ENCODE results near the gene IAPP.
"Not testable (repeated sequence)": the region's sequence is repeated elsewhere in the genome, so short reads cannot be mapped to it uniquely, and the experiment has no call there.

Gene IAPP

DNA sequence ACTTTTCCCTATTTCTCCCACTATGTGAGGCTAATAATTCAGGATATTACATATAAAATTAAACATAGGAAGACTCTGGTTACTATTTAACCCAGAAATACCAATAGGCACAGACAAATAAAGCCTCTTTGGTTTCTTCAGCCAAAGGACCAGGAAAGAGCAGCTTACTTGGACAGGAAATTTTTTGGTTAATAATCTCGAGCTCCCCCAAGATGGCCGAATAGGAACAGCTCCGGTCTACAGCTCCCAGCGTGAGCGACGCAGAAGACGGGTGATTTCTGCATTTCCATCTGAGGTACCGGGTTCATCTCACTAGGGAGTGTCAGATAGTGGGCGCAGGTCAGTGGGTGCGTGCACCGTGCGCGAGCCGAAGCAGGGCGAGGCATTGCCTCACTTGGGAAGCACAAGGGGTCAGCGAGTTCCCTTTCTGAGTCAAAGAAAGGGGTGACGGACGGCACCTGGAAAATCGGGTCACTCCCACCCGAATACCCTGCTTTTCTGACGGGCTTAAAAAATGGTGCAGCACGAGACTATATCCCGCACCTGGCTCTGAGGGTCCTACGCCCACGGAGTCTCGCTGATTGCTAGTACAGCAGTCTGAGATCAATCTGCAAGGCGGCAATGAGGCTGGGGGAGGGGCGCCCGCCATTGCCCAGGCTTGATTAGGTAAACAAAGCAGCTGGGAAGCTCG, 46.5 kb downstream of the IAPP start:
- not testable (repeated sequence) for H3K9me3 Mint-ChIP-seq; ATAC-seq; H3K36me3 Mint-ChIP-seq; DNase-seq (ENCODE audit: low spot score in 2 of 2); H3K4me3 Mint-ChIP-seq; H3K27ac Mint-ChIP-seq; H3K4me1 Mint-ChIP-seq

DNA sequence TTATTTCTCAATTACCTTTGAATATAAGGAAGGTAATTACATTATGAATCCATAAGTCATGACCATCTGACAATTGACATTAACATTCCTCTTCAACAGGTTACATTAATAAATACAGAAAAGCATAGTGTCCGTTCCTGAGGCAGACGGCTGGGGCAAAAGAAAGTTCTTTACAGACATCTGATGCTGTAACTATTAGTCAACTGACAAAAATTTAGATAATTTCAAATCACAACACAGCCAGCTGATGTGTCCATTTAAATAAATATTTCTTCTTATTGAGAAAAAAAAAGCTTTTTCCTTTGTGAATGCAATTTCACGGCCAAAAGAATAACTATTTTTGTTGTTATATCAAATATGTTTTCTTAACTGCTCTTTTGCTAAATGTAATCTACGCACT, 55.5 kb downstream of the IAPP start:
- no peak for DNase-seq (ENCODE audit: low spot score in 2 of 2)
- Mint-ChIP-seq H3K27ac (no peak overlapping the region), H3K36me3 (no peaks in the 10 kb centered on the region), H3K4me1 (no peaks in the 10 kb centered on the region), H3K9me3 (no peaks in the 10 kb centered on the region), H3K4me3 (no peak overlapping the region)
- ATAC-seq, result no peak
